NCI-H2227 (cell line): Measurements from ENCODE around the gene DSCAML1.

Experiments used
- DNase-seq: peaks from one replicate; lab custom pipeline; 2025; ENCODE audit not compliant: unreplicated experiment; lab: John Stamatoyannopoulos, UW

Gene DSCAML1

DNA sequence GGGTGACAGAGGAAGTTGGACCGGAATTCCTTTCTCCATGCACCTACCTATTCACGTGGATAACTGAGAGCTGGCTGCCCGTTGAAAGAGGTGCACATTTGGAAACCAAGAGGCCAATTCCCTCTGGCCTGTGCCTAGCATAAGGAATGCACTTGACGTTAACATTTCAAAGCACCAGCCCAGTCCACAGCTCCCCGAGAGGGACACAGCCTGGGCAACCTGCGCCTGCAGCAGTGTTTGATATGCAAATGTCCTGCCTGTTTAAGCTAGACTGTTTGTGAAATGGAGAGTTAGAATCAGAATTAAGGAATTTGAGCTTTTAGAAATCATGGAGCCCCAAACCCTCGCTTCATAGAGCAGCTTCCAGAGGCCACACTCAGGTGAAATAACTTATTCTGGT, 126.1 kb downstream of the DSCAML1 start:
- DNase-seq, result no peak

DNA sequence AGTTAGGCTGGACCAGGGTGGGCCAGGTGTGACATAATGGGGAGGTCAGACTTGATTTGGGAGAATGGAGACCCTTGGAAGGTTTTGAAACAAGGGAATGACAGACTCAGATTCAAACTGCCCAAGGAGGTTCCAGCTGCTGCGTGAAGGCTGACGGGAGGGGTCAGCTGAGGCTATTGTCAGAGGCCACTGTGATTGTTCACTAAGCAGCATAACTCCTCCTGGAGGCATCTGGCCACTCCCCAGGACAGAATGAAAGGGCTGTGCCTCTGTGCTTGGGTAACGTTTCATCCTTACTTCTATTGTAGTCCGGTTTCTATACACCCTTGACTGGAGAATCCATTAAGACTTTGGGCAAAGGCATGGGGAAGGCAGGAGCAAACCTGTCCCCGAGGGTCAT, 126.6 kb downstream of the DSCAML1 start:
- DNase-seq, result peak; percentile 22

DNA sequence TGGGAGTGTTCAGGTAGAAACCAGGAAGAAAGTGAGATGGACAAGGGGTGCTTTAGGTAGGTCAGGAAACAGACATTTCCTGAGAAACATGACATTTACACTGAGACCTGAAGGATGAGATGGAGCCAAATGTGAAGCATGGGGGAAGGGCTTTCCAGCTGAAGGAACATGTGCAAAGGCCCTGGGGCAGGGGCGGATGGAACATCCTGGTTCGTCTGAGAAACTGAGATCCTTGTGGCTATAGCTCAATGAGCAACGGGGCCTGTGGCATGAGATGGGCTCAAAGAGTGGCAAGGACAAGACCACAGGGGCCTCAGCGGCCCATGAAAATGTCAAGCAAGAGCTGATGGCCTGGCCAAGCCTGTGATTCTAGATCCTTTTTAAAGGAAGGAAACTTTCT, 127.4 kb downstream of the DSCAML1 start:
- DNase-seq, result no peak

DNA sequence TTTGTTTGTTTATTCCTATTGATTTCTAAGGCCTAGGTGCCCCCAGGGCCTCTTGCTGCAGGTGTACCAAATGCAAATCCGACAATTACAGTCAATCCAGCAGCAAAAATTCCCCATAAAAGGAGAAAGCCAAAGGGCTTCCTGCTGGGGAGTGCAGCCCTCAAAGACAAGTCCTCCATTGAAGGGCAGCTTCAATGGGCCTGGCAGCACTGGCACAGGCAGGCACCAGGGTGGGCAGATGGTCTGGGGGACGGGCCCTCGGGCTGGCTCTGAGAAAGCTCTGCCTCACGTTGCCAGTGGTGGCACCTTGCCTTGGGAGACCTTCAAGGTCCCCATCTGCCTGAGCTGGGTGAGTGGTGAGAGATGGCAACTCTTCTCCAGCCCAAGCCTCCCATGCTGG, 128.0 kb downstream of the DSCAML1 start:
- DNase-seq, result peak; percentile 8

DNA sequence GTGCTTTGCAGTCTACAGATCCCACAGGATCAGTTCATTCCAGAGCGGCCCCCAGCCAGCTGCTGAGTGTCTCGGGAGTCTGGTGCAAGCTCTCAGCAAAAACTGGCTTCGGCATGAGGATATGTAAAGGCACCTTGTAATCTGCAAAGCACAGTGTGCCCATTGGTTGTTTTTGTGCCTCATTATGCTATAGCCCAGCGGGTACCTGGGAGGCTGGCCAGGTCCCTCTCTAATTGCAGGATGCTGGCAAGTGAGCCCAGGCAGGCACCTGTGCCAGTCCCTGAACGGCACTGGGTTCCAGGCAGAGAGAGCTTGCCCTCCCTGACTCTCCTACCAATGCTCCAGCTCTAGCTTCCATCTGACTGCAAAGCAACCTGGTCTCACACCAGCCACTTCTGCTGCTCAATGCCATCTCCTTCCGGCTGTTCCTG, 128.7 kb downstream of the DSCAML1 start:
- no peak for DNase-seq

DNA sequence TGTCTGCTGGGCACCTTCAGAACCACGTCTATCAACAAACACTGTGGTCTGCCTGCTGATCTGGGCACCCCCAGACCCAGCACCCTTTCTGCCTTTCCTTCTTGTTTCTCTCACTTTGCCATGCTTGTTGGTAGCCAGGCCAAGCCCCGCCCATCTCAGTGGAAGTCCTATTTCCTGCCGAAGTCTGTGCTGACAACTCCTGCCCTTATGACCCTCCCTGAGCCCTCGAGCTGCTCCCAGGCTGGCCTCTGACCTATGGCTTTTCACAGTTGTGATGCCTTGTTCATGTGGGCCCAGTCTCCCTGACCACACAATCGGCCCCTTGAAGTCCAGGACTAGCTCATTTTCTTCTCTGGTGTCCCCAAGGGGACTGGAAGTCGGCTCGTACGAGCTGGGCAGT, 132.1 kb downstream of the DSCAML1 start:
- no peak for DNase-seq

DNA sequence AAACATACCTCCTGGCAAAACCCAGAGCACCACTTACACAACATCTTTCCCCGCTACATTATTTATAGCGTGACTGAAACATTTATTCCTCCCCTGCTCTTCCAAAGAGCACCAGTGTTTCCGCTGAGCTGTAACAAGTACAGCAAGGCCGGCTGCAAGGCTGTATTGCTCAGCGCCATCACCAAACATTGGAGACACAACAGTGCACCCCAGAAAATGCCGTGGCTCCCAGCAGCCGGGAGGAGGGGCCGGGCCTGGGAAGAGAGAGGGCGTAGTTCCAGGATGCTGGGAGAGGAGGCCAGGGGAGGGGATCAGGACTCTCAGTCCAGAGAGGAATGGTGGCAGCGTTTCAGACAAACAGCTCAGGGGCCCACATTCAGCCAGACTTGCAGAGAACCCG, 133.2 kb downstream of the DSCAML1 start:
- peak; percentile 24 for DNase-seq

DNA sequence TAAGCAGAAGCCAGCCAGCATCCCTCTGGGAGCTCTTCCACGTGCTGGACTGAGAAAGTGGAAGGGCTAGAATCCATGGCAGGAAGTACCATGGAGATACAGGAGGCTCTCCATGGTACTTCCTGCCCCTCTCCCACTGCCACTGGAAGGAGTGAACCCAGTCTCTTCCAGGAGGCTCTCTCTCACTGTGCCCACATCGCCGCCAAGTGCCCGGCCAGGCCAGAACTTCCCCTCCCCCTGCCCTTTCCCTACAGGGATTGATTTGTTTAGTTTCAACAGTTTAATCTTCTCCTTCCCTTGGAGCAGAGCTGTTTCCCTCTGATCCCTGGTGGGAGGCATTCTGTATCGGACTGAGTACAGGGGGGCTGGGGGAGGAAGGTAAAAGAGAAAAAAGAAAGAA, 133.6 kb downstream of the DSCAML1 start:
- DNase-seq, result no peak

DNA sequence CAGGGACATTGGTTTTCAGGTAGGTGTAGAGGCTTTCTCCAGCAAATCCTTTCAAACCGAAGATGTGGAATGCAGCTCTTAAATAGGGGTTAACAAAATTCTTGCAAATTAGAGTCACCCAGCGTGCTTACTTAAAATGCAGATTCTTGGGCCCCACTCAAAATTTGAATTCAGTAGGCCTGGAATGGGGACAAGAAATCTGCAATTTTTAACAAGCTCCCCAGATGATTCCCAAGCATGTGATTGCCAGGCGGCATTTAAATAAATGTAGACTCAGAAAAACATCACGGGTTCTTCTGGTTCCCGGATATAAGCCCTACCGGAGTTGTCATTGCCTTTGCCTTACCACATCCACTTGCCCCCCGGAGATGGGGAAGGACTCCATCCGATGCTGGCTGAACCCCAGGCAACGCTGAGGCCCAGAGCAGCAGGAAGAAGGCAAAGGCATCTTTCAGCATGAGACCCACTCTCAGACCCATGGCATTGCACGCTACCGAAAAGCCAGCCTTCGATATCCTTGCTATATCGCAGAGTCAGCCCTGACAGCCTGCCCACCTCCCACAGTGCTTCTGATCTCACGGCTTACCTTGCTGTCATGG, 134.2 kb downstream of the DSCAML1 start:
- DNase-seq, result no peak

DNA sequence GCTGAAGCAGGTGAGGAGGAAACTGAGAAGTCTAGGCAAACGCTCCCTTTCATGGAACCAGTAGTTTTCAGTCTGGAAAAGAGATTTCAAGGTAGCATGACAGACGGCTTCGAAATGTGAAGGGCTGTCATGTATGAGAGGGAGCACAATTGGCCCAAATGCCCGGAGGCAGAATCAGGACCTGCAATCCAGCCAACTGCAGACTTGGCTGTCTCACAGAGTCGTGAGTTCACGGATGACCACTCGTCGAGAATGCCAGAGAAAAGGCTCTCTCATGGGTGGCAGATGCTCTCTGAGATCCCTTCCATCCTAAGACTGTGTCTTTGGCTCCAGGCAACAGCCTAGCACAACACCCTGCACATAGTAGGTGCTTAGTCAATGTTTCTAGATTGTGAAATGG, 134.8 kb downstream of the DSCAML1 start:
- no peak for DNase-seq

DNA sequence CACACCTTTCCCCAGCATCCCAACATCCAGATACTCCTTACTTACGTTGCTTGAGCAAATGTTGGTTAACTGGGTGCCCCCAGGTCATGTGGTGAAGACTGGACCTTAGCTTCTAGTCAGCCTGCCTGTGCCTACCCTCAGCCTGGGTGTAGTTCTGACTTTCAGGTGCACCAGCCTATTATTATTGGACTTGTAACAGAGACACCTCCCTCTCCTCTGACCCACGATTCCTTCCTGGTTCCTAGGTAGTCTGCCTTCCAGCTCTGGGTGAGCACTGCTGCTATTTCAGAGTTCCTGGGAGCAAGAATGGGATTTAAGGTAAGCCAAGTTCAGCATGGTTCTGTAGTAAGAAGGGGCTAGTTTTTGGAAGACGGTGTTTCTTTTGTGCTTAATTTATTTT, 138.2 kb downstream of the DSCAML1 start:
- no peak for DNase-seq

DNA sequence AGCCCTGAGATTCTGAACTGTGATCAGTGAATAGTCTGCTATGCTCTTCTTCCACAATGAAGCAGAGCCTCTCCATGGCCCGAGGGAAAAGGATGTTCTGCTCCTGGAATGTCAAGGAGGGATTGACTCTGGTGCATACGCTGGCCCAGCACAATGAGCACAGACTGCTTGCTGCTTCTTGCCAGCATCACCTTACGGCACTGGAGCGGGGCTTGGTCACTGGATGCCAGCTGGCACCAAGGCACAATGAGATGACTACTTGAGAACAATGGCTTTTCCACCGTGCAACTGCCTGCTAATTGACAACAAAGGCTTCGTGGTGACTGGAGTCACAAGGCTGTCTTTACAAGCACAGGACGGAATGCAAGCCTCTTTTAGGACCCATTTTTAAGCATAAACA, 139.2 kb downstream of the DSCAML1 start:
- no peak for DNase-seq

DNA sequence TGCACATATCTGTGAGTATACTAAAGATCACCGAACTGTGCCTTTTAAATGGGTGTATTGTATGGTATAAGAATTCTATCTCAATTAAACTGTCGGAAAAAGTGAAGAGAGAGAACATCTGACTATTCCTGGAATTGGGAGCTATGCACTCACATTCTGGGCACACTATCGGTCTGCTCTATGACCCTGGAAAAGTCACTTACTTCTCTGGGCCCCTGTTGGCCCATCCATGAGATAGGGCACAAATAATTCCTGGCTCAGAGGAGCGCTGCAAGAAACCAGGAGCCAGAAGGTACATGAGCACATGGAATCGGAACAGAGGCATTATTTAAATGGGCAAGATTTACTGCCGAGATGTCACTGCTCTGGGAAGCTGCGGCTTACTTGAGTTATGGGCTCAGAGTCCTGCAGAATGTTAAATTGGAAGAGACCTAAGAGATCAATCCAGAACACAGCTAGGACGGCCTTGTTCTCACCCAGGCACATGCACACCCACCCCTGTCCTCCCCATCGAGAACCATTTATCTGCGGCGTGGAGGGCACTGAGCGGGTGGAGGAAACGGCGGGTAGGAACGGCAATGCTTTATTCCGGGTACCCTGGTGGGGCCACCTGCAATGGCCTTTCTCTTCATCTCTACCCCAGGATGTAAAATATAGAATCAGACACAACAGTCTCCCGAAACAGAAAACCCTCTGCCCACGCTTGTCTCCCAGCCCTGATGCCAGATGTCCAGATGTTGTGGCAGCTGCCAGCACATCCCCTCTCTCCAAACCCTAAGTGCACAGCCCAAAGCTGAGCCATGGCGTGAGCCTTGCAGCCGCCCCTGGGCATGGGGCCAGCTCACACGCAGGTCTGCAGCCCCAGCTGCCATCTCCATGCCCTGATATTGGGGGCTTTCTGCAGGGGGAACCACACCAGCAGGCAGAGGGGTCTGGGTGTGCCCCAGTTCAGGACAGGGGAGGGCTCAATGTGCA, 142.4 kb downstream of the DSCAML1 start:
- DNase-seq, result no peak

DNA sequence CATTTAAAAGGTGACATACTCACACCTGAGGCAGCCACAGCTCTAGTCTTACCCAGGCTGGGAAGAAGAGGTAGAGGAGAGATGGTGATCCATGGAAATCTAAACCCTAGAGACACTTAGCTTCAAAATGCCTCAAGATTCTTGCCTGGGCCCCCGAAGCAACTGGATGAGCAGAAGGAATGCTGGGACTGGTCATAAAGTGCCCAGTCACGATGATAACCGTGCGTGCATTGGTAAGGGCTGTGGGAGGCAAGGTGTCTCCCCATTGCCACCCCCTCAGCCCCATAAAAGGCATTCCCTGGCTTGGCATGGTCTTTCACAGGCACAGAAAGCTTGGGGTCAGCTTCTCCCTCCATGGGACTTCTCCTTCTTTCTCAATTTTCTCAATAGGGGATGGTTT, 144.5 kb downstream of the DSCAML1 start:
- DNase-seq, result no peak

DNA sequence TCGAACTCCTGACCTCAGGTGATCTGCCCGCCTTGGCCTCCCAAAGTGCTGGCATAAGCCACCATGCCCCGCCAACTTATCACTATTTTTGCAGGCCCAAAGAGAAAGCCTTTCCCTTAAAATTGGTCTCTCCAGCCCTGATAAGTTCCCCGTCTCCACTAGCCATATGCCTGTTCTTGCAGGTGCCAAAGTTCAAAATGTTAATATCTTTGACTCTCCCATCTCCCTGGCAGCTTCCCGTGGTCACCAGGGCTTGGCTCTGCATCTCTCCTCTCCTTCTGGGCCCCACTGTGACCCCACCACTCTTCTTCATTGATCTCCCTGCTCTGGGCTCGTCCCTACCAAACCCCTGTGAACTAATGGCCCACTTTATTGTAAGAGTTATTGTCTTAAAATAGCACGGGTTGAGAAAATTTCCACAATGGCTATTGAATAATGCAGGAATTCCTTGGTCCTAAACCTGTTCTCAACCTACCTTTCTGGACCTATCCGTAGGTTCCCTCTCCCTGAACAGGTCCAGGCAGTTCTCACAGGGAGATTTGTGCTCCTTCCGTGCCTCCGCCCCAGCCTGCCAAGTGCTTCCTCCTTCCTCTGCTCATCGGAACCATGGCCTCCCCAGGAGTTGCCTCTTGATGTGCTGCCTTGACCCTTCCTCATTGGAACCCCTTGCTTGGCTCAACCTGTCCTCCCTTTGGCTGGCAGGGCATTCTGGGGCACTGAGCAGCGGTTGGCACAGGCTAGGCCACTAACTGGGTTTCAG, 147.5 kb downstream of the DSCAML1 start:
- no peak for DNase-seq

DNA sequence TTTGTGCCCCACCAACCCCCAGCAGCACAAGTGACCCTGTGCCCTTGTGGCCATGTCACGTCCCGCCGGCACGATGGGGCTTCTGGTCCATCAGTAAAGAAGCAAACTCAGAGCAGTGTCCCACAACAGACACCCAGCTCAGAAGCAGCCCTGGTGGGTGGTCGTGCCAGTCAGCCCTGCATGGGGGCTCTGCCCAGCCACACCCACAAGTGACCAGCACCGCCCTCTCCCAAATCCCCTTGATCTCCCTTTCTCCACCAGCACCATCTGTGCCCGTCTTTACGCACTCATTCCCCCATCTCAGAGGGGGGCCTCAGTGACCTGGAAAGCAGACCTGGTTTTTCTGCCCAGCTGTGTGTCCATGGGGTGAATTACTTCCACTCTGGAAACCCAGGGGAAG, 149.1 kb downstream of the DSCAML1 start:
- no peak for DNase-seq

DNA sequence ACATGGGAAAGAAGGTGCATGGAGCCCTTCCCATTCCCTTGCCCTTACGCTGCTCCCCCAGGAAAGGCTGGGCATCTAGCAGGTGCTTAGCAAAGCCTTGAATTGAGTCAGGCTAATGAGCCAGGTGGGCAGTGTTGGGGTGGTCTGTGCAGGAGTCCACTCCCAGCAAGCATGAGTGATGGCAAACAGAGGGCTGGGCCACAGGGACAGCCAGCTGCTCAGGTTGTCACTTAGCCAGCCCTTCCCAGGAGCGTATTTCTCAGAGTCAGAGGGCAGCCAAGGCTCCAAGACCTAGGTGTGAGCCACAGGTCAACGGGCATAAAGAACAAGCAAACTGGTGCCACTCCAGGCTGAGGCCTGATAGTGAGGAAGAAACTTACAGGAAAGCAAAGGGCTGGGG, 149.8 kb downstream of the DSCAML1 start:
- DNase-seq, result no peak

DNA sequence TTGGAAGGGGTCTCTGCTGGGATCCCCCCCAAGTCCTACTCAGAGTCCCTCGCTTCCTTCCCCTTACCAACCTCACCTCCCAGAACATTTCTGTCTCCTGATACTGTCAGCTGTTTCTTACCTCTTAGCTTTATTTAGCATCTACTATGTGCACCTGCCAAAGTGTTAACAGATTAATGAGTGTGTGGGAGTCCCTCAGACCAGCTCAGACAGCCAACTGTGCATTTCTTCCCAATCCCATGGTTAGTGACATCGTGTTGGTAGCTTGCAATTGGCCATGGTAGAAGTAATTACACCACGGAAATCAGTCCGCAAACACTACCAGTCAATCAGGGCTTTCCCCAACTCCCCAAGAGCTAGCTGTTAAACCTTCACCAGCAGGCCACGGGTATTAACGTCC, 150.6 kb downstream of the DSCAML1 start:
- no peak for DNase-seq

DNA sequence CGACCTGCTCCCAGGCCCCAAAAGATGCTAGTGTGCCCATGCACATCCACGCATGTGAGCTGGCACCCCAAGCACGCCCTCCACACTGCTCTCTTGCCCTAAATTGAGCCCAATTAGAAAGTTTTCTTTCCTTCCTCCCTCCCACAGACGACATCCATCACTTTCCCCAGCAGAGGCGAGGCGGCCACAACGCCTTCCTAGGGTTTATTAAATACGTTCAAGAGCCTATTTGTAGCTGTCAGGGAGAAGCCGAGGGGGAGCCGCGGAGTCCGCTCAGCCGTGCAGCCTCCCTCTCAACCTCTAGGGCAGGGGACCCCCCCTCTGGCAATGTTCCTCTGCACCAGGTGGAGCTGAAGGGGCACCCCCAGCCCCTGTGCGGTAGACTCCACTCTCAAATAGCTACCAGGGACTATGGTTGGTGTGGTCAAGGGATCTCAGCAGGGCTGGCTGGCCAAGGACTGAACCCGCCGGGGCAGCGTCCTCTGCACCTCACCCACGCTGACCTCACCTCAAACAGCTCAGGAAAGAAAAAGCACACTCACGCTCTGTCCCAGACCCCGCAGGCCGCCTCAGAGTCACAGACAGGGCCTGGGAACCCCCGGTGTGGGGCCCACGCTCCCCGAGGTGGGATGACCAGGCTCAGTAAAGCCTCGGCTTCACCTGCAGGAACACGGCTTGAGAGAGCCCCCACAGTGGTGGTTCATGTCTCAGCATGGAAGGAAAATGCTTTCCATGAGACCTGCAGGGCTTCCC, 152.4 kb downstream of the DSCAML1 start:
- DNase-seq, result no peak

DNA sequence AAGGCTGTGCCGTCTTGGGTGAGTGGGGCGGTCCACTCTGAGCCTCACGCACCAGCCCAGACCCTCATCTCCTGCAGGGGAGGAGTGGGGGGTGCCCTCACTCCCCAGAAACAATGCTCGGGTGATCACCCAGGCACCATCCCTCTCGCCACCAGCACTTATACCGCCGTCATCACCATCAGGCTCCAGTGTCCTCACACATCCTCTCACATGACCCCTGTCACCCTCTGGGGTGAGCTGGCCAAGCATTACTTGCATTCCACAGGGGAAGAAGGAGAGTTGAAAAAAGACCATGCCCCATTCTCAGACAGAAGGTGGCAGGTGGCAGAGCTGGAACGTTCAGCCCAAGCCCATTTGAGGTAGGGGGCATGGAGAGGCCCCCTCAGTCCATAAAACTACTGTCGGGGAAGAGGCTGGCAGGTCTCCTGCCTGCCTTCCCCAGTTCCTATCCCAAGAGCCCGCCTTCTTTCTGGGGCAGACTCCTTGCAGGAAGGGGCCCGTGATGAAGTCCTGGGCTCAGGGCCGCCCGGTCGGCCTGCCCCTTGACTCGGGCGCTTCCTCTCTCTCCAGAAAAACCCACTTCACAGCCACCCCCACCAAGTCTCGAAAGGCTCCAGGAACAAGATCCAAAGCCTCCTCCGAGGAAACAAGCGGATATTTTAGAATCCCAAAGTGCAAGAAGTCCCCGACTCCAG, 153.3 kb downstream of the DSCAML1 start:
- no peak for DNase-seq
